BLaER1 treated with 17β-estradiol and CSF1 and Interleukin-3, amounts not matched to agents 10 nM and 100 nM (cell line): Measurements from ENCODE around the gene TRIM37.
A peak's percentile ranks its signal among the peaks of the same experiment; 100 is the strongest.
"Not testable (repeated sequence)": the region's sequence is repeated elsewhere in the genome, so short reads cannot be mapped to it uniquely, and the experiment has no call there.

Experiments used
- H3K27ac ChIP-seq, 11 experiments: shearing (Covaris generic); formaldehyde crosslinking; 2 replicates each; pipeline ENCODE4 v1.8.1; 2022
- H3K27me3 ChIP-seq, 11 experiments: shearing (Covaris generic); formaldehyde crosslinking; 2 replicates each; pipeline ENCODE4 v1.8.1; 2022
- H3K36me3 ChIP-seq, 11 experiments: shearing (Covaris generic); formaldehyde crosslinking; 2 replicates each; pipeline ENCODE4 v1.8.1; 2022
- H3K4me1 ChIP-seq, 10 experiments: shearing (Covaris generic); formaldehyde crosslinking; 2 replicates each; pipeline ENCODE4 v1.8.1; 2022
- H3K4me2 ChIP-seq, 11 experiments: shearing (Covaris generic); formaldehyde crosslinking; 2 replicates each; pipeline ENCODE4 v1.8.1; 2022
- H3K4me3 ChIP-seq, 10 experiments: shearing (Covaris generic); formaldehyde crosslinking; 2 replicates each; pipeline ENCODE4 v1.8.1; 2022
- H3K9ac ChIP-seq, 11 experiments: shearing (Covaris generic); formaldehyde crosslinking; 2 replicates each; pipeline ENCODE4 v1.8.1; 2022
- H3K9me3 ChIP-seq, 11 experiments: shearing (Covaris generic); formaldehyde crosslinking; replicated peaks in 1 of 11; 2 replicates each; pipeline ENCODE4 v1.8.1; 2022
- H4K20me1 ChIP-seq, 11 experiments: shearing (Covaris generic); formaldehyde crosslinking; 2 replicates each; pipeline ENCODE4 v1.8.1; 2022
- Cebpa-rat ChIP-seq, 11 experiments: shearing (Covaris generic); IDR thresholded peaks; 2 replicates each; pipeline ENCODE4 v1.8.1; 2022

TRIM37 gene

DNA sequence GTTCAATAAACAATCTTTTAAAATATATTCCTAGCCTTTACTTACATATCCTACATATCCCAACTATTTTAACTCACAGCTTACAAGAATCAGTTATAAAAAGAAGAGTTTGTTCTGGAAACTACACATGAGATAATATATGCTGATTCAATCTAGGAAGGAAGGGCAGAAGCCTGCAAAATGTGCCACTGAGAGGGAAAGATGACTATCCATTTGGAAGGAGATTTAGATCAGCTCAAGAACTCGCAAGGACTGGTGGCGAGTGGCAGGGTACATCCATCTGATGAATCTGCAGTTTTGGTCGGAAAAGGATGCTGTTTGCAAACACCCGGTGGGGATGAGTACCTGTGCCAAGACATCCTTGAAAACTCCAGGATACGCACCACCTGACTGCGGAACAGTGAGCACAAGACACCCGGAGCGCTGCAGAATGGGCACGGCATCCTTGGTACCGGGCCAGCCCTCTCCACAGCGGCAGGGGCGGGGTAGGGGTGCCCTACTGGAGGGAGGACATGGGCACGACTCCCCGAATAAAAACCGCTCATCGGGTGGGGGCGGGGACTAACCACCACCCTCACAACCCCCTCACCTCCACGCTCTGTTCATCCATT, 723 bp downstream of the TRIM37 start:
- Histone ChIP-seq H3K9ac (peak overlapping the region; percentile 83 to 97 (median 91)), H3K9me3 (no peaks in the 10 kb centered on the region), H3K27ac (peak overlapping the region; percentile 79 to 94 (median 86)), H4K20me1 (peaks cover 0 to 25% (median 6%) of the 10 kb centered on the region in 11 experiments; a peak in 8 of 22 replicates), H3K4me3 (peak overlapping the region; percentile 76 to 98 (median 90)), H3K4me2 (peak overlapping the region; percentile 63 to 91 (median 82)), H3K36me3 (peaks cover 11 to 56% (median 29%) of the 10 kb centered on the region in 11 experiments; a peak in 21 of 22 replicates), H3K4me1 (peaks cover 14 to 39% (median 33%) of the 10 kb centered on the region in 10 experiments), H3K27me3 (no peaks in the 10 kb centered on the region)
- TF ChIP-seq Cebpa-rat (IDR thresholded peaks at IDR 0.05): no peak

DNA sequence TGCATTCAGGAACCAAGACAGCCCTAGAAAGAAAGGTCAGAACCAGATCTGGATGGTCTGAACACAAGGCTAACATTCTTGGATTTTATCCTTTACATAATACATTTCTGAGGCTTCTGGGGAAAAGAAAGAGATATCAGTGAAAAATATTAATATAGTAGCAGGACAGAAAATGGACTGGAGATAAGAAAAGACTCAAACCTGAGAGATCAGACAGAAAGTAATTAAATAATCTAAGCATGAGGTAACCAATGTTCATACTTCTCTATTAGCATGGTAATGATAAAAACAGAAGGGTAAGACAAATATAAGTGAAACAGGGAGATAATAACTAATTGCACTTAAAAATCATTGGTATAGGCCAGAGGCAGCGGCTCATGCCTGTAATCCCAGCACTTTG, 5.5 kb downstream of the TRIM37 start:
- no peak overlapping the region for H3K4me2 ChIP-seq
- no peak overlapping the region for H3K4me3 ChIP-seq
- no peak overlapping the region for H3K27ac ChIP-seq
- no peak for TF ChIP-seq Cebpa-rat (IDR thresholded peaks at IDR 0.05)
- H4K20me1 ChIP-seq: peaks cover 0 to 24% (median 6%) of the 10 kb centered on the region in 11 experiments; a peak in 8 of 22 replicates
- peaks cover 47 to 70% (median 54%) of the 10 kb centered on the region in 11 experiments for H3K36me3 ChIP-seq
- H3K9ac ChIP-seq: no peak overlapping the region
- peaks cover 15 to 26% (median 22%) of the 10 kb centered on the region in 11 experiments for H3K9me3 ChIP-seq
- no peaks in the 10 kb centered on the region for H3K27me3 ChIP-seq
- H3K4me1 ChIP-seq: peaks cover 14 to 23% (median 17%) of the 10 kb centered on the region in 10 experiments

DNA sequence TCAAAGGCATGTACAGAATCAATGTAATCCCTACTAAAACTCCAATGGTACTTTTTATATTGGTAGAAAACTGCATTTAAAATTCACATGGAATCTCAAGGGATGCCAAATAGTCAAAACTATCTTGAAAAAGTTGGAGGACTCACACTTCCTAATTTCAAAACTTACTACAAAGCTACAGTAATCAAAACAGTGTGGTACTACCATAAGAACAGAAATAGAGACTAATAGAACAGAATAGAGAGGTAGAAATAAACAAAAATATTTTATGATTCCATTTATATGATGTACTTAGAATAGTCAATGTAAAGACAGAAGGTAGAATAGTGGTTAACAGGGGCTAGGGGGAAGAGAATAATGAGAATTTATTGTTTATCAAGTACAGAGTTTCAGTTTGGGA, 8.8 kb downstream of the TRIM37 start:
- H4K20me1 ChIP-seq: peaks cover 0 to 22% (median 5%) of the 10 kb centered on the region in 11 experiments; a peak in 7 of 22 replicates
- no peak overlapping the region for H3K9ac ChIP-seq
- H3K9me3 ChIP-seq: peaks cover 15 to 26% (median 22%) of the 10 kb centered on the region in 11 experiments
- TF ChIP-seq Cebpa-rat (IDR thresholded peaks at IDR 0.05): no peak
- H3K4me2 ChIP-seq: no peak overlapping the region
- no peaks in the 10 kb centered on the region for H3K27me3 ChIP-seq
- no peak overlapping the region for H3K27ac ChIP-seq
- H3K4me3 ChIP-seq: no peak overlapping the region
- H3K4me1 ChIP-seq: peaks cover 0 to 10% (median 0%) of the 10 kb centered on the region in 10 experiments; a peak in 5 of 20 replicates
- H3K36me3 ChIP-seq: peaks cover 46 to 73% (median 54%) of the 10 kb centered on the region in 11 experiments

DNA sequence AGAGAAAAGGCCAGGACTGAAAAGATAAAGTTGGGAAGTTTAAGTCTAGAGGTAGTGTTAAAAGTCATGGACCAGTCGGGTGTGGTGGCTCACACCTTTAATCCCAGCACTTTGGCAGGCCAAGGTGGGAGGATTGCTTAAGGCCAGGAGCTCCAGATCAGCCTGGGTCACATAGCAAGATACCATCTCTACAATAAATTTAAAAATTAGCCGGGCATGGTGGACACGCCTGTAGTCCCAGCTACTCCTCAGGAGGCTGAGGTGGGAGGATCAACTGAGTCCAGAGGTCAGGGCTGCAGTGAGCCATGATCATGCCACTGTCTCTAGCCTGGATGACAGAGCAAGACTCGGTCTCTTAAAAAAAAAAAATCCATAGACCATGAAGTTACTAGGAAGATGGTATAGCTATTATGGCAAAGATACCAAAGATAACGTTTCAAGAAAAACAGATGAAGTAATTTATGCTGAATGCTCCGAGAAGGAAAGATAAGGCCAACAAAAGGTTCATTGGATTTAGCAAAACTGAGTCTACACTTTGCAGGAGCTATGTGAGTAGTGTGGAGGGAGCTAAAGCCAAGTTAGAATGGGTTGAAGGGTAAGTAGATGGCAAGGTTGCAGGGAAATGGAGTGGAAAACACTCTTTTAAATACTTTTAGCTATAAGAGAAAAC, 11.7 kb downstream of the TRIM37 start:
- H3K4me1 ChIP-seq: peaks cover 0 to 10% (median 0%) of the 10 kb centered on the region in 10 experiments; a peak in 5 of 20 replicates
- H3K36me3 ChIP-seq: peaks cover 34 to 59% (median 44%) of the 10 kb centered on the region in 11 experiments
- TF ChIP-seq Cebpa-rat (IDR thresholded peaks at IDR 0.05): no peak
- H3K4me3 ChIP-seq: no peak overlapping the region
- no peak overlapping the region for H3K4me2 ChIP-seq
- no peak overlapping the region for H3K9ac ChIP-seq
- H4K20me1 ChIP-seq: peaks cover 0 to 26% (median 5%) of the 10 kb centered on the region in 11 experiments; a peak in 8 of 22 replicates
- H3K27me3 ChIP-seq: no peaks in the 10 kb centered on the region
- H3K27ac ChIP-seq: no peak overlapping the region
- peaks cover 15 to 26% (median 20%) of the 10 kb centered on the region in 11 experiments for H3K9me3 ChIP-seq

DNA sequence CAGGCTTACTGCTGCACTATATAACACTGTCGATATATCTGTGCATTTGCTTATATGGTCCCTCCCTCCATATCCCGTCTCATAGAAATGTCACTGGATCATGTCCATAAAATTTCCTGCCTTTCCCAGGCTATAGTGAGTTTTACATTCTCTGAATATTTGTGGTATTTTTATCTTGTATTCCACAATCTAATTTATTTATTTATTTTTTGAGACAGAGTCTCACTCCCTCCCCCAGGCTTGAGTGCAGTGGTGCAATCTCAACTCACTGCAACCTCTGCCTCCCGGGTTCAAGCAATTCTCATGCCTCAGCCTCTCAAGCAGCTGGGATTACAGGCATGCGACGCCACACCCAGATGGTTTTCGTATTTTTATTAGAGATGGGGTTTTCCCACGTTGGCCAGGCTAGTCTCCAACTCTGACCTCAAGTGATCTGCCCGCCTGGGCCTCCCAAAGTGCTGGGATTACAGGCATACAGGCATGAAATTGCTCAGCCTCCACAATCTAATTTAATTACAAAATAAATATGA, 12.9 kb downstream of the TRIM37 start:
- H3K36me3 ChIP-seq: peaks cover 34 to 59% (median 44%) of the 10 kb centered on the region in 11 experiments
- H3K27ac ChIP-seq: no peak overlapping the region
- no peak overlapping the region for H3K4me3 ChIP-seq

DNA sequence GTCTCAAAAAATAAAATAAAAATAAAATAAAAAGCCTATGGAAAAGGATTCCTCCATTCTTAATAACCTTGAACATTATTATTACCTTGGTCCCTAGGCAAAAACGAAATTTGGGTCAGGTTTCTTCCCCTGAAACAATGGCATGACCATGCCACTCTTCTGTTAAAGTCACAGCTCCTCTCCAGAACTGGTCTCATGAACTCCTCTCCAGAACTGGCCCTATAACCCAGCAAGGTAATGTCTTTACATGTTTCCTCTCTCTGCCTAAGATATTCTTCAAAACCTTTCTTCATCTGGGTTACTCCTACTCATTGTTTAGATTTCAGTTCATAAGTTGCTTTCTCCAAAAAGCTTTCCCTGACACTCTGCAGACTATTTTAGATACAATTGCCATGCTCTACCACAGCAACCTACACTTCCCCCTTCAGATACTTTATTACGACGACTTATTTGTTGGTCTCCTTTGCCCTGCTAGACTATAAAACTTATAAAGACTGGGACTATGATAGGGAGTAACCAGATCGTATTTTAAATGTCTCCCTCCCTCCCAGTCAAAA, 13.5 kb downstream of the TRIM37 start:
- peaks cover 34 to 59% (median 45%) of the 10 kb centered on the region in 11 experiments for H3K36me3 ChIP-seq
- peaks cover 5 to 9% (median 7%) of the 10 kb centered on the region in 11 experiments; a peak in 21 of 22 replicates for H3K9me3 ChIP-seq
- 0 out of 22 replicates have a peak overlapping the region, but pooled peaks of 1 of the 11 experiments have one; percentile 27 for H3K4me2 ChIP-seq
- no peak for TF ChIP-seq Cebpa-rat (IDR thresholded peaks at IDR 0.05)
- H3K27ac ChIP-seq: no peak overlapping the region
- H3K27me3 ChIP-seq: no peaks in the 10 kb centered on the region
- no peak overlapping the region for H3K4me3 ChIP-seq
- H3K4me1 ChIP-seq: peaks cover 0 to 10% (median 0%) of the 10 kb centered on the region in 10 experiments; a peak in 5 of 20 replicates
- H3K9ac ChIP-seq: no peak overlapping the region
- H4K20me1 ChIP-seq: peaks cover 0 to 26% (median 5%) of the 10 kb centered on the region in 11 experiments; a peak in 8 of 22 replicates

More for the DNA sequence above, 12.9 kb downstream of the TRIM37 start:
- peak overlapping the region in 1 of 11 experiments; percentile 27; a peak in 1 of 22 replicates for H3K4me2 ChIP-seq
- no peaks in the 10 kb centered on the region for H3K27me3 ChIP-seq
- no peak for TF ChIP-seq Cebpa-rat (IDR thresholded peaks at IDR 0.05)
- no peak overlapping the region for H3K9ac ChIP-seq
- H4K20me1 ChIP-seq: peaks cover 0 to 26% (median 5%) of the 10 kb centered on the region in 11 experiments; a peak in 8 of 22 replicates
- H3K9me3 ChIP-seq: peaks cover 10 to 14% (median 13%) of the 10 kb centered on the region in 11 experiments
- peaks cover 0 to 10% (median 0%) of the 10 kb centered on the region in 10 experiments; a peak in 5 of 20 replicates for H3K4me1 ChIP-seq

DNA sequence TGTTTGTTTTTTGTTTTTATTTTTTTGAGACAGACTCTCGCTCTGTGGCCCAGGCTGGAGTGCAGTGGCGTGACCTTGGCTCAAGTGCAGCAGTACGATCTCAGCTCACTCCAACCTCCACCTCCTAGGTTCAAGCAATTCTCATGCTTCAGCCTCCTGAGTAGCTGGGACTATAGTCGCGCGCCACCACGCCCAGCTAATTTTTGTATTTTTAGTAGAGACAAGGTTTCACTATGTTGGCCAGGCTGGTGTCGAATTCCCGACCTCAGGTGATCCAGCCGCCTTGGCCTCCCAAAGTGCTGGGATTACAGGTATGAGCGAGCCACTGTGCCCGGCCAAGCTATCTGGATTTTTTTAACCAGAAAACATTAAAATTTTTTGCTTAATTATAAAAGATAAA, 16.1 kb downstream of the TRIM37 start:
- H3K9me3 ChIP-seq, H3K4me2 ChIP-seq, H3K27ac ChIP-seq, H3K4me3 ChIP-seq, H3K27me3 ChIP-seq, H3K9ac ChIP-seq: not testable (repeated sequence)
- H4K20me1 ChIP-seq: peaks cover 0 to 26% (median 5%) of the 10 kb centered on the region in 11 experiments; a peak in 8 of 22 replicates
- peaks cover 0 to 10% (median 0%) of the 10 kb centered on the region in 10 experiments; a peak in 5 of 20 replicates for H3K4me1 ChIP-seq
- H3K36me3 ChIP-seq: peaks cover 43 to 71% (median 55%) of the 10 kb centered on the region in 11 experiments

DNA sequence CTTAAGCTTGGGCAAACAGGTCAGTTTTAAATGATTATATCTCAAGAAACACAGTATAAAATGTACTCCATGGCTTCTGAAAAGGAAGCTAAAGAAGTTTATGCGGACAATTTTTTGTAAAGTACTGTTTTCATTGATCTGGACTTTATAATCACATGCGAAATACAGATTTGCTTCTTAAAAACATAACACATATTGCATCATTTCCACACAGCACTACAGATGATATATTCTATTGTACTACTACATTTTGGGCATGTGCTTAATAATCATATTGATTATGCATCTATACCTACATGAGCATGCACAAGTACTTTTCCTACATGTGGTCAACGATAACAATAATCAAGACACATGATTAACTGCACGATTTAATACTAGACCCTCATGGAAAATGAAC, 22.5 kb downstream of the TRIM37 start:
- H3K4me2 ChIP-seq: no peak overlapping the region
- peaks cover 62 to 100% (median 81%) of the 10 kb centered on the region in 11 experiments for H3K36me3 ChIP-seq
- TF ChIP-seq Cebpa-rat (IDR thresholded peaks at IDR 0.05): no peak
- H3K27me3 ChIP-seq: no peaks in the 10 kb centered on the region
- H3K4me1 ChIP-seq: no peaks in the 10 kb centered on the region
- H4K20me1 ChIP-seq: no peaks in the 10 kb centered on the region
- H3K27ac ChIP-seq: no peak overlapping the region
- no peak overlapping the region for H3K4me3 ChIP-seq
- no peak overlapping the region for H3K9ac ChIP-seq
- H3K9me3 ChIP-seq: no peaks in the 10 kb centered on the region
